Measurements from ENCODE around the gene FAM171A1.

Gene FAM171A1

DNA sequence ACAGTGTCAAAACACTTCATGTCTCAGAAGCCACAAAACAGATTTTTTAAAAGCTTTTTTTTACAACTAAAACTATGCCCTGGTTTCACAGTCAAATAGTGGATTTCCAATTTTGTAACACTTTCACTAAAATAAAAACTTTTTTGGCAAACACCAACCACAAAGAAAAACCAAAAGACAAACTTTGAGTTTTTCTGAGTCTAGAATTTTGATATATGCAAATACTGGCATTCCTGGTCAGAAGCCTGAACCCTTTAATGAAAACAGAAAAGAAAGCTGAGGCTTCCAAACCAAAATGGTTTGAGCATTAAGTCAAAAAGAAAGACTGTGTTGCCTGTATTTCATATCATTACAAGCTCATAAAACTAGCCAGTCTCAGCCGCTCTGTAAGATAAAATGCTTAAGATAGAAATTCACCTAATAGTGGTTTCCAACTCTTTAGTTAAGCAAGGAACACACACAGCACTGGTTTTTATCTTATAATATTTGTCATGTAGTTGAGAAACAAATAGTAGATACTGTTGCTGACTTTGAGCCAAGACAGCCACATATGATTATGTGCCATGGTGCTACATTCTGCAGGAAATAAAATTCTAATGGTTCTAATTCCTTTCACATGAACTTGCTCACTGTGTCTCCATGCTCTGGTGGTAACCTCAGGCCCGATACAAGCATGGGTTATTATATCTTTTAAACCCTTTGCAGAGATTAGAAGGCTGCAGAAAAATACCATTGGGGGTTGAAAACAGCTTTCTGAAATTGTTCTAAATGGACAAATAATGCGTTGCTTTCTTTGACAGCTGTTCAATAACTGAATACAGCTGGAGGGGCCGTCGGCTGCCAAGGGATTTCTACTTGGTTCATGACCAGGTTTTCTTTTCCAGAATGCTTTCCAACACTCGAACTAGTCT is 49.4 kb downstream of the FAM171A1 start:
- Histone ChIP-seq H3K9me3 (ENCODE audit: control insufficient read depth, low read length) (no peaks in the 10 kb centered on the region), H3K36me3 (ENCODE audit: control insufficient read depth, insufficient read depth, low read length) (no peaks in the 10 kb centered on the region), H3K27me3 (ENCODE audit: control insufficient read depth, insufficient read depth, low read length) (no peaks in the 10 kb centered on the region), H3K4me1 (ENCODE audit: control insufficient read depth, insufficient read depth, low read length) (peaks cover 21% of the 10 kb centered on the region), H3K4me3 (ENCODE audit: low read length) (no peak overlapping the region), H3K9ac (ENCODE audit: low read length) (no peak overlapping the region)

DNA sequence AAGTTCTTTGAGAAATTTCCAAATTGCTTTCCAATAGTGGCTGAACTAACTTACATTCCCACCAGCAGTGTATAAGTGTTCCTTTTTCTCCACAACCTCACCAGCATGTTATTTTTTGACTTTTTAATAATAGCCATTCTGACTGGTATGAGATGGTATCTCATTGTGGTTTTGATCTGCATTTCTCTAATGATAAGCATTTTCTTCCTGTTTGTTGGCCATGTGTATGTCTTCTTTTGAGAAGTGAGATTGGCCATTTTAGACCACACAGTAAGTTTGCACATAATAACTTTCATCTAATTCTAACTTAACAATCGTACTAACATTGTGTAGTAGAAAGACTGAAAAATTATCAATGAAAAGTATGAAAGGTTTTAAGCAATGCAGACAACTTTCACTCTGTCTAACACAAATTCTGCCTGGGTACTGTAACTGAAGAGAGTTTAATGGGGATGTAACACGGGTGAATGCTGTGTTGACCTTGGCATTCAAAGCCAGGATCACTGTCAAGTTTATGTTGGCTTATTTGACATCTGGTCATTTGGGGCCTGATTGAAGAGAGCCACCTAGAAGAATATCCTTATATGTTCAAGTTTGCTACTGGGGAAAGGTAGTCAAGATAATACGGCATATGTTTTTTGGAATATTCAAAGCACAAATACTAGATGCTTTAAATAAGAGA is 50.4 kb downstream of the FAM171A1 start:
- H3K4me1 ChIP-seq (ENCODE audit: control insufficient read depth, insufficient read depth, low read length): peaks cover 31% of the 10 kb centered on the region
- no peaks in the 10 kb centered on the region for H3K36me3 ChIP-seq (ENCODE audit: control insufficient read depth, insufficient read depth, low read length)
- no peak overlapping the region for H3K4me3 ChIP-seq (ENCODE audit: low read length)
- no peak overlapping the region for H3K9ac ChIP-seq (ENCODE audit: low read length)
- H3K9me3 ChIP-seq (ENCODE audit: control insufficient read depth, low read length): no peaks in the 10 kb centered on the region
- H3K27me3 ChIP-seq (ENCODE audit: control insufficient read depth, insufficient read depth, low read length): no peaks in the 10 kb centered on the region

DNA sequence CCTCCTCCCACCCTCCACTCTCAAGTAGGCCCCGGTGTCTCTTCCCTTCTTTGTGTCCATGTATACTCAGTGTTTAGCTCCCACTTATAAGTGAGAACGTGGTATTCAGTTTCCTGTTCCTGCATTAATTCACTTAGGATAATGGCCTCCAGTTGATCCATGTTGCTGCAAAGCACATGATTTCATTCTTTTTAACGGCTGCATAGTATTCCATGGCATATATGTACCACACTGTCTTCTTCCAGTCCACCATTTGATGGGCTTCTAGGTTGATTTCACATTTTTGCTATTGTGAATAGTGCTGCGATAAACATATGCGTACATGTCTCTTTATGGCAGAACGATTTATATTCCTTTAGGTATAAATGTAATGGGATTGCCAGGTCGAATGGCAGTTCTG is 51.0 kb downstream of the FAM171A1 start:
- no peaks in the 10 kb centered on the region for H3K9me3 ChIP-seq (ENCODE audit: control insufficient read depth, low read length)
- no peaks in the 10 kb centered on the region for H3K36me3 ChIP-seq (ENCODE audit: control insufficient read depth, insufficient read depth, low read length)
- peaks cover 36% of the 10 kb centered on the region for H3K4me1 ChIP-seq (ENCODE audit: control insufficient read depth, insufficient read depth, low read length)
- no peaks in the 10 kb centered on the region for H3K27me3 ChIP-seq (ENCODE audit: control insufficient read depth, insufficient read depth, low read length)
- H3K4me3 ChIP-seq (ENCODE audit: low read length): no peak overlapping the region
- no peak overlapping the region for H3K9ac ChIP-seq (ENCODE audit: low read length)

DNA sequence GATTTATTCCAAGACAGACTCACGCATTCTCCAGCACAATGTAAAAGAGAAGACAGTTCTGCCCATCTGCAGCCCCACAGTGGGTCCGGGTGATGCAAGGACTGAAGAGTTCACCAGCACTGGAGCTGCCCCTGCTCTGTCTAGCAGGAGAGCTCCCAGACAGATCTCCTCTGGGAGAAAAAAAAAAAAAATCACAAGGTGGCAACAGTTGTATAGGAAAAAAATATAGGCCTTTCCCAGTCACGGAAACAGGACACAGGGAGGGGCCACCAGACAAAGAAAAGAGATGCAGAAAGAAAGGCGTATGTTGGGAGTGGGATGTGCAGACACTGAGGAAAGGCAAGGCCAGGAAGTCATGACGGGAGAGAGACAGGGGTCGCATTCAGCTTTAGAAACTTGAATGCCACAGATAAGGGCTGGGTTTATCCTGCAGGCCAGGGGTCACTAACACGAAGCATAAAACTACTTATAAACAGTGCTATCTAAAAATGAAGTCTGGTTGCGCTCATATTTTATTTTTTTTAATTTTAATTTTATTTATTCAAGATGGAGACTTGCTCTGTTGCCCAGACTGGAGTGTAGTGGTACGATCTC is 54.1 kb downstream of the FAM171A1 start:
- Histone ChIP-seq H3K4me3 (ENCODE audit: low read length) (no peak overlapping the region), H3K27me3 (ENCODE audit: control insufficient read depth, insufficient read depth, low read length) (no peaks in the 10 kb centered on the region), H3K9ac (ENCODE audit: low read length) (no peak overlapping the region), H3K36me3 (ENCODE audit: control insufficient read depth, insufficient read depth, low read length) (no peaks in the 10 kb centered on the region), H3K4me1 (ENCODE audit: control insufficient read depth, insufficient read depth, low read length) (peaks cover 43% of the 10 kb centered on the region), H3K9me3 (ENCODE audit: control insufficient read depth, low read length) (no peaks in the 10 kb centered on the region)

DNA sequence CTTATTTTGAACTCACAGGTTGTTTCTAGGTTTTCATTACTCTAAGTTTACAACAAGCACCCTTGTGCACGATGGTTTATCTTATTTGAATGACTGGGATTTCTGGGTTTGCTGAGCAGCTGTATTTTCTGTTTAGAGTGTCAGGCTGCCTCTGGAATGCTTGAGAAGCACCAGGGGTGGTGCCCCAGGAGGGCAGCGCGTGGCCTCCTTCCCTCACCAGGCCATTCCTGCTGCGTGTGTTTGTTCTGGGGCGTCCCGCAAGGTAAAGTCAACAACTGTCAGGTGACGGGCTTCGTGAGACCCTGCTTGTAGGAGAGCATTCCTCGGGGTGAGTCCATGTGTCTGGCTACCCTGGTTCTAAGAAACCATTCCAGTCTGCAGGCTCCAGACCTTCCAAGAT is 54.9 kb downstream of the FAM171A1 start:
- Histone ChIP-seq H3K4me1 (ENCODE audit: control insufficient read depth, insufficient read depth, low read length) (peaks cover 40% of the 10 kb centered on the region), H3K9ac (ENCODE audit: low read length) (no peak overlapping the region), H3K27me3 (ENCODE audit: control insufficient read depth, insufficient read depth, low read length) (no peaks in the 10 kb centered on the region), H3K36me3 (ENCODE audit: control insufficient read depth, insufficient read depth, low read length) (no peaks in the 10 kb centered on the region), H3K9me3 (ENCODE audit: control insufficient read depth, low read length) (no peaks in the 10 kb centered on the region), H3K4me3 (ENCODE audit: low read length) (no peak overlapping the region)

DNA sequence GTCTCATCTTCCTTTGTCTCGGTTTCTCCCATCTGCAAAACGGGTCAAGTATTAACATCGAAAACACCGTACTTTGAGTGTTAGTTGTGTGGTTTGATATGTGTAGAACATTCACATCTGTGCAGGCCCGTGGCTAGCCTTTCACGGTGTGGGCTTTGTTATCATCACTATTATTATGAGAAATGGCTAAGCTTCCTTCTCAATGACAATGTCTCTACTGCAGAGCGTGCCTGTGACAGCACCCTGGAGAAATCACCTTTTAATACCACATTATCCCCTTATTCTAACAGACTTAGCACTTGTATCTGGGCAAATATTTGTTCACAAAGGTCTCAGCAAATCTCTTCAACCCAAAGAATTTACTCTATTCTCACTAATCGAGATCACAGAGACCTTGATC is 55.8 kb downstream of the FAM171A1 start:
- H3K4me3 ChIP-seq (ENCODE audit: low read length): no peak overlapping the region
- peaks cover 35% of the 10 kb centered on the region for H3K4me1 ChIP-seq (ENCODE audit: control insufficient read depth, insufficient read depth, low read length)
- no peaks in the 10 kb centered on the region for H3K27me3 ChIP-seq (ENCODE audit: control insufficient read depth, insufficient read depth, low read length)
- H3K36me3 ChIP-seq (ENCODE audit: control insufficient read depth, insufficient read depth, low read length): no peaks in the 10 kb centered on the region
- no peaks in the 10 kb centered on the region for H3K9me3 ChIP-seq (ENCODE audit: control insufficient read depth, low read length)
- H3K9ac ChIP-seq (ENCODE audit: low read length): no peak overlapping the region

DNA sequence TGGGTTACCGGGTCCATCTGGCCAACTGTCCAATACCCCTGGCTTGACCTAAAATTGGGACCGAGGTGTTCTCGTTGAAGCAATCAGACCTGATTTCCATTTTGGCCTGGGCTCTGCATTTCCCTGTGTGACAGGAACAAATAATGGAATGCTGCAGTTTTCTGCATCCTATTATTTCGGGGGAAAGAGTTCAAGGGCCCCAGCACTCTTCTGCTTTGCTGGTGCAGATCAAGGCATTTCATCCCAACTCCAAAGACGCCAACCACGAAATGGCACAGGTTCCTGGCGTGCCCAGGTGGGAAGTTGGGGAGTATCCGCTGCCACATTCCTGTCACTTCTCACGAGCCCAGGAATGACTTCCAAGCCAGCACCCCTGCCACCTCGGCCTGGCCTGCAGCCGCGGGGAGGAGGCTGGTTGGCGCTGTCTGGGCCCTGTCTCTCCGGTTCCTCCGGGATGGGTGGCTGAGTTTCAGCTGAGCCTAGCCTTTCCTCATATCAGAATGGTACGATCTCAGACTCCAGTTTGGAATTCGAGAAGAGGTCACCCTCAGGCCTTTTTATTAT is 56.5 kb downstream of the FAM171A1 start:
- H3K4me1 ChIP-seq (ENCODE audit: control insufficient read depth, insufficient read depth, low read length): peaks cover 35% of the 10 kb centered on the region
- no peaks in the 10 kb centered on the region for H3K27me3 ChIP-seq (ENCODE audit: control insufficient read depth, insufficient read depth, low read length)
- no peaks in the 10 kb centered on the region for H3K36me3 ChIP-seq (ENCODE audit: control insufficient read depth, insufficient read depth, low read length)
- H3K9me3 ChIP-seq (ENCODE audit: control insufficient read depth, low read length): no peaks in the 10 kb centered on the region
- no peak overlapping the region for H3K9ac ChIP-seq (ENCODE audit: low read length)
- H3K4me3 ChIP-seq (ENCODE audit: low read length): no peak overlapping the region

DNA sequence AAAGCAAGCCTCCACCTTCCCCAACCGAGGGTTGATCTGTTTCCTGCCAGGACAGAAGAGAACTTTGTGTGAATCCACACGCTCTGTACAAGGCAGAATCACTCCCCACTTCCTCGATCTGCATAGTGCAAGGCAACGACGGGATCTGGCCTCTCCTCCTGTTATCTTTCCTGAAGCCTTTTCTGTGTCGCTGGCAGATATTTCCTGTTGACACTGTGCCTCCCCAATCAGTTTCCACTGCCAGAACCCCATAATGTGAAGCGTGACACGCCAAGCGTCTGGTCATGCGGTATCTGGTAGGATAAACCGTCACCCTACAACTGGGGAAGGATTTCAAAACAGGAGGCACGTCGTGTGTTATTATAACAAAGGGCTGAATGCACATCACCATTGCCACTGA is 57.2 kb downstream of the FAM171A1 start:
- H3K9me3 ChIP-seq (ENCODE audit: control insufficient read depth, low read length): no peaks in the 10 kb centered on the region
- H3K9ac ChIP-seq (ENCODE audit: low read length): no peak overlapping the region
- H3K4me1 ChIP-seq (ENCODE audit: control insufficient read depth, insufficient read depth, low read length): peaks cover 40% of the 10 kb centered on the region
- H3K4me3 ChIP-seq (ENCODE audit: low read length): no peak overlapping the region
- H3K36me3 ChIP-seq (ENCODE audit: control insufficient read depth, insufficient read depth, low read length): no peaks in the 10 kb centered on the region
- H3K27me3 ChIP-seq (ENCODE audit: control insufficient read depth, insufficient read depth, low read length): no peaks in the 10 kb centered on the region

DNA sequence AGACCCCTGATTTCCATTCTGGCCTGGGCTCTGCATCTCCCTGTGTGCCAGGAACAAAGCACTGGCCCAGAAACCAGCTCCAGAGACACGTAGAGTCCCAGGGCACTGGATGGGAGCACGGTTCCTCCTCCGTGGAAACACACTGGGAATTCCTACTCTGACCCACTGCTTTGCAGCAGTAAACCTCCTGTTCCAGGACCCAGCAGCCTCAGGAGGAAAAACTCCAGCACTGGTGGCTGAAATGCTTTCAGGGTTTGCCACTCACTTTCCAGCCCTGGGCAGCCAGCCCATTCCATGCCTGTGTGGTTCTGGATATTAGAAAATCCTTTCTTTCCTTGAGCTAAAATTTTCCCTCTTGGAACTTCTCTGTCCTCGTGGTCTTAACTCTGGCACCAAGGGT is 58.0 kb downstream of the FAM171A1 start:
- Histone ChIP-seq H3K9ac (ENCODE audit: low read length) (no peak overlapping the region), H3K36me3 (ENCODE audit: control insufficient read depth, insufficient read depth, low read length) (no peaks in the 10 kb centered on the region), H3K4me1 (ENCODE audit: control insufficient read depth, insufficient read depth, low read length) (peaks cover 40% of the 10 kb centered on the region), H3K27me3 (ENCODE audit: control insufficient read depth, insufficient read depth, low read length) (no peaks in the 10 kb centered on the region), H3K4me3 (ENCODE audit: low read length) (no peak overlapping the region), H3K9me3 (ENCODE audit: control insufficient read depth, low read length) (no peaks in the 10 kb centered on the region)

DNA sequence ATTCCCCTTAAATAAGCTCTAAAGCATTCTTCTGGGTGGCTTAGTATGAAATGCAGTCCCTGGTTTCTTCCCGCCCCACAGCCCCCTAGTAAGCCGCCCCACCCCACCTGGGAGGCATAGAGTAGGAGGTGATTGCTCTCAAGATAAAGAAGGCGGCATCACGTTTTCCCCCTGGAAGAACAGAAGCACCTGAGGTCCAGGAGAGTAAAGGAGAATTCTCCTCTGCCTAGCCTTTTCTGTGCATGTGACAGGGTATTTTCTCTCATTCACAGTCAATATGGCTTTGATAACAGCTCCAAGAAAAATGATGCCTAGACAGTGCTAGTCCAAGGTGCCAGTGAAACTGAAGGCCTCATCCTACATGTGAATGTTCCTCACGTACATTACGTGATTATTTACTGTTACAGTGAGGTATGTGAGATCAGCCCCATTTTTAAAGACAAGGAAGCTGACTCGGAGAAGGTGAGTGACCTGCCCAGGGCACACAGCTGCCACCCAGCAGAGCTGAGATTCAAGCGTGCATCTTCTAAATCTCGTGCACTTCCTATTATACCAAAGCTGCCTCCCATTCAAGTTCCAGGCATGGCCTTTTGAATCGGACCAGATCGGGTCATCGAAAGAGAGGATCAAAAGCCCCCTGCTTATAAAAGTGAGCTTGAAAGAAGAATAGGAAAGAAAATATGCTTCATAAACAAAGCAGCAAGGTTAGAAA is 59.4 kb downstream of the FAM171A1 start:
- no peaks in the 10 kb centered on the region for H3K9me3 ChIP-seq (ENCODE audit: control insufficient read depth, low read length)
- H3K27me3 ChIP-seq (ENCODE audit: control insufficient read depth, insufficient read depth, low read length): no peaks in the 10 kb centered on the region
- H3K36me3 ChIP-seq (ENCODE audit: control insufficient read depth, insufficient read depth, low read length): no peaks in the 10 kb centered on the region
- H3K9ac ChIP-seq (ENCODE audit: low read length): no peak overlapping the region
- H3K4me1 ChIP-seq (ENCODE audit: control insufficient read depth, insufficient read depth, low read length): peaks cover 38% of the 10 kb centered on the region
- no peak overlapping the region for H3K4me3 ChIP-seq (ENCODE audit: low read length)

DNA sequence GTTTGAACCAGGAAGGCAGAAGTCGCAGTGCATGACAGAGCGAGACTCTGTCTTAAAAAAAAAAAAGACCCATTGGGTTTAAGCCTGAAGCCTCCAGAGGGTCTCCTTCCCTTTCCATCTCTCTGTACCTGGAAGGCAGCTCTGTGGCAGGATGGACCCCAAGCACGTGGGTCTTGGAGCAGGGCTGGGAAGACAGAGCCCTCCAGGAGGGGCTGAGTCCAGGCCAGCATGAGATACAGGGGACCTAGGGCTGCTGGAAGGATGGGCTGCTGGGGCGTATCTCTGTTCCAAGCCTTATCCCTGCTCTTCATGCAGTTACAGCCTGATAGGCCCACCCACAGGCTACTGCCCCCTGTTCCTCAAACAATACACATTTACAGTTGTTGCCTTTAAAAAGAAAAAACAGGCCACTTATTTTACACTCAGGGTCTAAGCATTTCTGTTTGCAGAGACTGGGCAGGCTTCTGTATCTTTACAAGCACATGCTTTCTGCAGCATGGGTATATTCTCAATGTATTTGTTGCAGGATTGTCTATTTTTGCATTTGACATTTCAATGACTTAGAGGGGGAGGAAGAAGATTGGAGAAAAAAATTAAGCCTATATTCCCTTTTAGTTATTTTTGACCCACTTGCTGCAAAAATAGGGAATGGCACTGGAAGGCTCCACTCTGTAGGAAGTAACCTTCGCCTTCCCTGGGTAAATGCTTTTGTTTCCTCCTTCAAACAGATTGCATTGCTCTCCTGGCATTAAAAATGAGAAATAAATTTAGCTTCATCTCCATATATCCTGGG is 60.1 kb downstream of the FAM171A1 start:
- H3K27me3 ChIP-seq (ENCODE audit: control insufficient read depth, insufficient read depth, low read length): no peaks in the 10 kb centered on the region
- H3K36me3 ChIP-seq (ENCODE audit: control insufficient read depth, insufficient read depth, low read length): no peaks in the 10 kb centered on the region
- peaks cover 30% of the 10 kb centered on the region for H3K4me1 ChIP-seq (ENCODE audit: control insufficient read depth, insufficient read depth, low read length)
- H3K4me3 ChIP-seq (ENCODE audit: low read length): no peak overlapping the region
- H3K9me3 ChIP-seq (ENCODE audit: control insufficient read depth, low read length): no peaks in the 10 kb centered on the region
- H3K9ac ChIP-seq (ENCODE audit: low read length): no peak overlapping the region

Data from mucosa of stomach (tissue), 1 donor.